T47D (cell line): ENCODE results near the gene MUC5B.
A peak's percentile ranks its signal among the peaks of the same experiment; 100 is the strongest.

Source experiments
- DNase-seq, 2 experiments: peaks; one replicate each; pipeline versions ENCODE4 v3.0.0 to v3.0.0-alpha.2; 2011 to 2012; ENCODE audit warnings: low read depth in 1 of 2, low spot score in 1 of 2
- JUND ChIP-seq: IDR thresholded peaks from 2 replicates; pipeline ENCODE4 v1.6.1; 2012; ENCODE audit warnings: low read depth
- in situ Hi-C: cut with HindIII; loops from 2 replicates; pipeline ENCODE4 v1.10.0; 2016; ENCODE audit warnings: low sequenced_read_pairs, low pct_unique_long_range_greater_than_20kb

Gene MUC5B

GRCh38 chr11:1292644-1293618 lies 70.1 kb downstream of the MUC5B start:
- no peak for DNase-seq
- no peak for TF ChIP-seq JUND
- in situ Hi-C loops, result no loop called here

GRCh38 chr11:1293619-1294015 lies 70.8 kb downstream of the MUC5B start:
- no peak for TF ChIP-seq JUND
- peak; percentile 45 to 47 for DNase-seq
- in situ Hi-C loops, result no loop called here

GRCh38 chr11:1295086-1295485 lies 72.2 kb downstream of the MUC5B start:
- no peak for DNase-seq
- in situ Hi-C loops, result no loop called here
- TF ChIP-seq JUND, result no peak

DNA sequence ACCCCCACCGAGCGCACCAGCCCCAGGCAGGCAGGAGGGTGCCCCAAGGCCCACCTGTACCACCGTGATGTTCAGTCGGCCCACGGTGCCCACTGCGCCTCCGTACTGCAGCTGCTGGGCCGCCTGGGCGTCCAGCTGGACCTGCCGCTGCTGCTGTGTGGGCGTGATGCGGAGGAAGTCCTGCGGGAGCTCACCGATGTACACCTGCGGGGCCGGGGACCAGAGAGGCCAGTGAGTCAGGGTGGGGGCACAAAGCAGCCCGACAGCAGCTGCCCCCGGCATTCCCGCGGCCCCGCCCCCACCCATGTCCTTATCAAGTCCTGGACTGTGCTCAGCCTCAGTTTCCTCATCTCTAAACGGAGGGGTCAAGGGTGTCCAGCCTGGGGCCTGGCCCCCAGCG lies 72.7 kb downstream of the MUC5B start:
- TF ChIP-seq JUND, result no peak
- in situ Hi-C loops, result no loop called here
- no peak for DNase-seq

DNA sequence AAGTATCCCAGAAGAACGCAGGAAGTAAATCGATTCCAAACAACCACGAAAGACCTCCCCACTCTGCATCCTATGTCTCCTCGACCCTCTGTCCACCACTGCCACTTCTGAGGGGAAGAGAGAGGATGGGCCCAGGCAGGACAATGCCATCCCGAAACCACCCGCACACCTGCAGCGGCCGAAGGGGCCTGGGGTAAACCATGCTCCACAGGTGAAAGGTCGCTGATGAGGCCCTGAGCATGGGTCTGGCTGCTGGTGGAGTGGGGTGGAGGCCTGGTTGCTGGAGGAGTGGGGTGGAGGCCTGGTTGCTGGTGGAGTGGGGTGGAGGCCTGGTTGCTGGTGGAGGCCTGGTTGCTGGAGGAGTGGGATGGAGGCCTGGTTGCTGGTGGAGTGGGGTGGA lies 73.4 kb downstream of the MUC5B start:
- no peak for DNase-seq
- TF ChIP-seq JUND, result no peak
- in situ Hi-C loops, result no loop called here

GRCh38 chr11:1297011-1297575 lies 74.2 kb downstream of the MUC5B start:
- DNase-seq, result no peak
- in situ Hi-C loops, result no loop called here
- no peak for TF ChIP-seq JUND

DNA sequence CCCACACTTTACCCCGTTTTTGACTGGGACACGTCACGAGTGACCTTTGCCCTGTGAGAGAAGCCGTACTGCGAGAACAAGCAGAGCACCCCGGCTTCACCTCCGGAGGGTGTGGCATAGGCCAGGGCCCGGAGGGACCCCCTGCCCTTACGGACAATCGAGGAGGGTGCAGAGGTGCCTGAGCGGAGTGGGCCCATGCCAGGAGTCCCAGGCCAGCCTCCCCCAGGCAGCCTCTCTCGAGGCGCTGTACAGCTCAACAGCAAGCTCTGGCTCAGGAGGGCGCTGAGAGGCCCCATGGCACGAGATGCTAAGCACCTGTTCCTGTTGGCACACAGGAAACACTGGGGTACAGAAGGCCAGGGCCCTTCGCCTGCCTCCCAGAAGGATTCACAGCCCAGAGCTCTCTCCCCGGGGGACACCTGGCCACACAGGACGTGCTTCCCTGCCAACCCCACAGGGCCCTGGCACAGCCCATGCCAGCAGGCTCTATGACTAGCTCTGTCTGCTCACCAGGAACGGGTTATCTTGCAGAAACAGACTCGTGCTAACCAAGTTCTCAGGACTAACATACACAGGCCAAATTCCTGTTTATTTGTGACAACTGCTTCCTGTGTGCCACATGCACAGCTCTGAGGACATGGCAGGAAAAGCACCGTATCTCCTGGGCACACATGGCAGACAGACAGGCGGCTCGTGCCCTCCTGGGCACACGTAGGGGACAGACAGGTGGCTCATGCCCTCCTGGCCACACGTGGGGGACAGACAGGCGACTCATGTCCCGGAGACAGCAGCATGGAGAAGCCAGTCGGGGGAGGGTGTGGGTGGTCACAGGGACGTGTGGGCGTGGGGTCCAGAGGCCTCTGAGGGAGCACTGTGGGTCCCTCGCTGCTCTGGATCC lies 75.0 kb downstream of the MUC5B start:
- TF ChIP-seq JUND, result no peak
- in situ Hi-C loops, result no loop called here
- no peak for DNase-seq

DNA sequence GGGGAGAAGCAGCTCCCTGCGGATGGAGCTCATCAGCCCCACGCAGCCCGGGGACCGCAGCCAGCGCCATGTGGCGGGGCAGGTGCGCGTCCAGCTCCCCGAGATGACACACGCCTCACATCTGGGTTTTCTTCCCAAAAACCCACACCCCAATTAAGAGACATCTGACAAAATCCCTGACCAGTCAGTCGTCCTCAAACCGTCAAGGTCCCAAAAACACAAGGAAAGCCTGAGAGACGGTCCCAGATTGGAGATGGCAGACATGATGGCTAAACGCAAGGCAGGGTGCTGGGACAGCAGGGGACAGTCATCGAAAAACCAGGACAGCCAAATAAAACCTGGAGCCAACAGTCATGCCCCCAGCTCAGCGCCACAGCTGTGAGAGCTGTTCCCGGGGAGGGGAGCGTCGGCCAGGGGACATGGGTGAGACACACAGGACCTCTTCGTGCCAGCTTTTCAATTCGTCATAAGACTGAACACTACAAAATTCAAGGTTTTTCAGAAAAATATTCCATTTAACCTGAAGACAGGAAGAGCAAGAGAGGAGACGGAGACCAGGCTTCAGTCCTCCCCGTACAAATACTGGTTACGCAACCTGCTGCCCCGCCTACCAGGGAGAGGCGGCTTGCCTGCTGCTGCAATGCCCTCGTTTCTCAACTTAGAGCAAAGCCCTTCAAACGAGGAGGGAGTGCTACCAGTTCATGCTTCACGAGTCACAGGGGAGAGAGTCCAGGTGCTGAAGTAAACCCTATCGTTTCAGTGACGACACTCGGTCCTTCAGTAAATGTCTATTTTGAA lies 76.0 kb downstream of the MUC5B start:
- DNase-seq, result peak; percentile 78 to 86
- in situ Hi-C loops, result no loop called here
- no peak for TF ChIP-seq JUND

- TF ChIP-seq JUND, result no peak
- in situ Hi-C loops, result no loop called here
Observed at GRCh38 chr11:1299621-1300020, 76.8 kb downstream of the MUC5B start.

GRCh38 chr11:1300121-1300520 lies 77.3 kb downstream of the MUC5B start:
- TF ChIP-seq JUND, result no peak
- in situ Hi-C loops, result no loop called here
- no peak for DNase-seq

More at GRCh38 chr11:1299621-1300020, 76.8 kb downstream of the MUC5B start:
- DNase-seq, result no peak

- no peak for TF ChIP-seq JUND
- in situ Hi-C loops, result no loop called here
Observed at GRCh38 chr11:1300569-1301187, 77.8 kb downstream of the MUC5B start.

More at GRCh38 chr11:1300569-1301187, 77.8 kb downstream of the MUC5B start:
- no peak for DNase-seq
